ENCODE results near the gene COG3. TPM values are rescaled to one million over a fixed set of nuclear protein-coding genes. Genes with fewer than 3 reads are reported as not detected.

The COG3 gene
- total RNA-seq, 4 donors from 2014 or later = 38.2 to 103 (median 58.5) TPM

GRCh38 chr13:45433381-45433790 is 31.4 kb upstream of the COG3 start:
- peak overlapping the region; percentile 1 to 41 (median 30) for H3K27ac ChIP-seq
- 41 to 48% methylated on average over 2 to 5 of the region's 5 CpGs for WGBS, 2 donors (ENCODE audit: low coverage in 1 of 2)

GRCh38 chr13:45434556-45435371 is 30.0 kb upstream of the COG3 start:
- DNase-seq = peak; percentile 35
- peak overlapping the region; percentile 67 to 72 (median 70) for H3K27ac ChIP-seq
- in situ Hi-C loops (cut with MboI; ENCODE audit: low pct_ligation_motif_present in 1 of 4, low pct_unique_long_range_greater_than_20kb in 1 of 4, low sequenced_read_pairs in 3 of 4) = no loop called here

More at GRCh38 chr13:45433381-45433790, 31.4 kb upstream of the COG3 start:
- Histone ChIP-seq H3K4me3 (no peak overlapping the region), H3K9me3 (no peaks in the 10 kb centered on the region), H3K36me3 (no peaks in the 10 kb centered on the region), H3K27me3 (no peaks in the 10 kb centered on the region), H3K4me1 (peaks cover 0 to 14% (median 1%) of the 10 kb centered on the region in 4 donors)
- intact Hi-C loops (cut with DNase I; ENCODE audit: low total_unique reads) (no loop called here), in situ Hi-C loops (cut with MboI; ENCODE audit: low pct_ligation_motif_present in 1 of 4, low pct_unique_long_range_greater_than_20kb in 1 of 4, low sequenced_read_pairs in 3 of 4) (no loop called here)
- DNase-seq = no peak
- TF ChIP-seq EP300 (IDR thresholded peaks at IDR 0.05; ENCODE audit: low read depth) = no peak
- TF ChIP-seq CTCF (IDR thresholded peaks at IDR 0.05) = no peak
- TF ChIP-seq POLR2A (IDR thresholded peaks at IDR 0.05) = no peak
- no peak for TF ChIP-seq POLR2AphosphoS5 (IDR thresholded peaks at IDR 0.05)

GRCh38 chr13:45436332-45436731 is 28.4 kb upstream of the COG3 start:
- TF ChIP-seq CTCF (IDR thresholded peaks at IDR 0.05) (no peak), POLR2AphosphoS5 (IDR thresholded peaks at IDR 0.05) (no peak), POLR2A (IDR thresholded peaks at IDR 0.05) (no peak), EP300 (IDR thresholded peaks at IDR 0.05; ENCODE audit: low read depth) (no peak)
- Histone ChIP-seq H3K4me3 (no peak overlapping the region), H3K27ac (no peak overlapping the region), H3K27me3 (no peaks in the 10 kb centered on the region), H3K9me3 (no peaks in the 10 kb centered on the region), H3K4me1 (peaks cover 0 to 22% (median 3%) of the 10 kb centered on the region in 4 donors), H3K36me3 (no peaks in the 10 kb centered on the region)
- 90 to 92% methylated on average over 4 to 9 of the region's 9 CpGs for WGBS, 2 donors (ENCODE audit: low coverage in 1 of 2)
- intact Hi-C loops (cut with DNase I; ENCODE audit: low total_unique reads) (no loop called here), in situ Hi-C loops (cut with MboI; ENCODE audit: low pct_ligation_motif_present in 1 of 4, low pct_unique_long_range_greater_than_20kb in 1 of 4, low sequenced_read_pairs in 3 of 4) (no loop called here)
- no peak for DNase-seq

More at GRCh38 chr13:45434556-45435371, 30.0 kb upstream of the COG3 start:
- H3K36me3 ChIP-seq = no peaks in the 10 kb centered on the region
- WGBS, 2 donors (ENCODE audit: low coverage in 1 of 2) = 42 to 52% methylated on average over 4 to 8 of the region's 8 CpGs
- no peaks in the 10 kb centered on the region for H3K9me3 ChIP-seq
- H3K4me1 ChIP-seq = peaks cover 0 to 14% (median 1%) of the 10 kb centered on the region in 4 donors
- TF ChIP-seq EP300 (IDR thresholded peaks at IDR 0.05; ENCODE audit: low read depth) = no peak
- no peak for TF ChIP-seq POLR2A (IDR thresholded peaks at IDR 0.05)
- TF ChIP-seq POLR2AphosphoS5 (IDR thresholded peaks at IDR 0.05) = peak in 1 of 3 donors; percentile 31
- no peak for TF ChIP-seq CTCF (IDR thresholded peaks at IDR 0.05)
- no peak overlapping the region for H3K4me3 ChIP-seq
- intact Hi-C loops (cut with DNase I; ENCODE audit: low total_unique reads) = no loop called here
- no peaks in the 10 kb centered on the region for H3K27me3 ChIP-seq

- in situ Hi-C loops (cut with MboI; ENCODE audit: low pct_ligation_motif_present in 1 of 4, low pct_unique_long_range_greater_than_20kb in 1 of 4, low sequenced_read_pairs in 3 of 4) = no loop called here
- no peak for DNase-seq
- TF ChIP-seq POLR2AphosphoS5 (IDR thresholded peaks at IDR 0.05) = no peak
- no peak for TF ChIP-seq POLR2A (IDR thresholded peaks at IDR 0.05)
- no peak for TF ChIP-seq EP300 (IDR thresholded peaks at IDR 0.05; ENCODE audit: low read depth)
- Histone ChIP-seq H3K4me3 (no peak overlapping the region), H3K27ac (no peak overlapping the region), H3K36me3 (no peaks in the 10 kb centered on the region), H3K4me1 (peaks cover 0 to 28% (median 3%) of the 10 kb centered on the region in 4 donors), H3K27me3 (no peaks in the 10 kb centered on the region), H3K9me3 (no peaks in the 10 kb centered on the region)
- intact Hi-C loops (cut with DNase I; ENCODE audit: low total_unique reads) = no loop called here
- WGBS, 2 donors (ENCODE audit: low coverage in 1 of 2) = 97% methylated on average over 4 of the region's 4 CpGs; no CpG with 5 or more reads in 1 of the 2 donors
These were observed 27.8 kb upstream of the COG3 start for GRCh38 chr13:45436953-45437352.

All from transverse colon (tissue), 4 donors.